ENCODE data around the gene CASP7.
"Not testable (repeated sequence)": the region's sequence is repeated elsewhere in the genome, so short reads cannot be mapped to it uniquely, and the experiment has no call there.

The CASP7 gene

GRCh38 chr10:113762083-113762482, 82.4 kb downstream of the CASP7 start:
- no peak for DNase-seq

GRCh38 chr10:113764582-113764981, 84.9 kb downstream of the CASP7 start:
- DNase-seq = no peak

- no peak for DNase-seq
These were observed 86.2 kb downstream of the CASP7 start for GRCh38 chr10:113765910-113766309.

- DNase-seq = no peak
These were observed 87.5 kb downstream of the CASP7 start for GRCh38 chr10:113767222-113767621.

- DNase-seq = no peak
These were observed 90.6 kb downstream of the CASP7 start for GRCh38 chr10:113770346-113770745.

- not testable (repeated sequence) for DNase-seq
These were observed 91.4 kb downstream of the CASP7 start for GRCh38 chr10:113771131-113771530.

- no peak for DNase-seq
These were observed 96.1 kb downstream of the CASP7 start for GRCh38 chr10:113775686-113776294.

- no peak for DNase-seq
These were observed 96.8 kb downstream of the CASP7 start for GRCh38 chr10:113776553-113776952.

Measured in NCI-H2029 (cell line).